Endothelial cell of umbilical vein (primary cell): ENCODE results near the gene MBLAC2. TPM values are rescaled to one million over a fixed set of nuclear protein-coding genes. Genes with fewer than 3 reads are reported as not detected.

Experiments
- BruUV-seq: library from RNA; stranded (reverse); fragments of 400-500 nt; replicated peaks from 2 replicates; lab custom pipeline; 2021; lab: Mats Ljungman, UMichigan
- CTCF ChIA-PET: fragments of 300-600, 350-600 bp; sonication (Branson Sonifier 250); formaldehyde crosslinking; loops from one replicate; lab custom pipeline; 2021; ENCODE audit warnings: antibody characterized with exemption, inconsistent platforms; lab: Charles Lee
- POLR2A ChIA-PET: fragments of 300-600, 350-600 bp; sonication (Branson Sonifier 250); formaldehyde crosslinking; loops from one replicate; lab custom pipeline; 2021; ENCODE audit warnings: antibody characterized with exemption, inconsistent platforms; lab: Charles Lee
- DNase-seq: peaks from one replicate; pipeline ENCODE4 v3.0.0-alpha.2; 2011; ENCODE audit warnings: low read depth, low spot score
- FAIRE-seq: peaks from 2 replicates; lab custom pipeline; 2011; peaks lifted over from hg19 to GRCh38; lab: Jason Lieb, UNC
- H2AFZ ChIP-seq: 2 replicates; pipeline ENCODE4 v1.6.0; 2012; ENCODE audit warnings: low read depth, low read length, control low read depth, inconsistent platforms
- H3K27ac ChIP-seq: 2 replicates; pipeline ENCODE4 v1.5.1; 2011; ENCODE audit warnings: low read depth, mild to moderate bottlenecking, control low read depth, low read length, moderate library complexity; ENCODE audit not compliant: insufficient read depth
- H3K27me3 ChIP-seq, 2 experiments: 2 replicates each; pipeline versions ENCODE4 v1.6.0 to v1.6.1; 2011; ENCODE audit warnings: low read length in 2 of 2, mixed read lengths in 1 of 2; ENCODE audit not compliant: control insufficient read depth in 2 of 2, insufficient read depth in 2 of 2
- H3K36me3 ChIP-seq, 2 experiments: 2 replicates in 1 of 2; 3 replicates in 1 of 2; pipeline ENCODE4 v1.5.1; 2011; ENCODE audit warnings: low read length in 2 of 2, mild to moderate bottlenecking in 1 of 2, moderate library complexity in 1 of 2; ENCODE audit not compliant: control insufficient read depth in 2 of 2, insufficient read depth in 2 of 2; ENCODE audit errors: extremely low read depth in 1 of 2
- H3K4me1 ChIP-seq: 3 replicates; pipeline ENCODE4 v1.5.1; 2011; ENCODE audit warnings: mild to moderate bottlenecking, low read length; ENCODE audit not compliant: control insufficient read depth, insufficient read depth; ENCODE audit errors: extremely low read depth
- H3K4me2 ChIP-seq: 2 replicates; pipeline ENCODE4 v1.6.1; 2011; ENCODE audit warnings: low read length, control low read depth, mixed read lengths; ENCODE audit not compliant: insufficient read depth
- H3K4me3 ChIP-seq, 3 experiments: fragments of 200-600 bp in 1 of 3; sonication (generic), shearing (Covaris generic) in 1 of 3; replicated peaks in 1 of 3; 2 replicates each; pipeline ENCODE4 v1.5.1; 2011 to 2016; ENCODE audit warnings: control low read depth in 3 of 3, low read length in 3 of 3, mild to moderate bottlenecking in 2 of 3, inconsistent platforms in 1 of 3, low read depth in 1 of 3, moderate library complexity in 1 of 3; ENCODE audit not compliant: insufficient read depth in 1 of 3
- H3K79me2 ChIP-seq: 2 replicates; pipeline ENCODE4 v1.6.0; 2012; ENCODE audit warnings: low read length, inconsistent platforms; ENCODE audit not compliant: control insufficient read depth, insufficient read depth
- H3K9ac ChIP-seq: replicated peaks from 2 replicates; pipeline ENCODE3; 2011; ENCODE audit warnings: low read length, control low read depth; ENCODE audit not compliant: insufficient read depth; ENCODE audit errors: extremely low read depth
- H3K9me1 ChIP-seq: replicated peaks from 3 replicates; pipeline ENCODE4 v1.6.0; 2011; ENCODE audit warnings: mild to moderate bottlenecking, low read length; ENCODE audit not compliant: control insufficient read depth, insufficient read depth; ENCODE audit errors: extremely low read depth
- H3K9me3 ChIP-seq: replicated peaks from 2 replicates; pipeline ENCODE4 v1.5.1; 2012; ENCODE audit warnings: low read length, inconsistent platforms; ENCODE audit not compliant: control insufficient read depth, insufficient read depth
- H4K20me1 ChIP-seq: replicated peaks from 2 replicates; pipeline ENCODE3; 2011; ENCODE audit warnings: mild to moderate bottlenecking, low read length; ENCODE audit not compliant: control insufficient read depth, insufficient read depth; ENCODE audit errors: extremely low read depth
- EZH2 ChIP-seq: IDR thresholded peaks from 2 replicates; pipeline ENCODE4 v1.6.1; 2012; ENCODE audit warnings: borderline replicate concordance, low read depth, mild to moderate bottlenecking, moderate library complexity, low read length, inconsistent platforms; ENCODE audit not compliant: severe bottlenecking
- FOS ChIP-seq: IDR thresholded peaks from 2 replicates; pipeline ENCODE4 v1.6.1; 2011; ENCODE audit warnings: mild to moderate bottlenecking, low read length, moderate library complexity, borderline replicate concordance; ENCODE audit not compliant: insufficient read depth
- GATA2 ChIP-seq: IDR thresholded peaks from 2 replicates; pipeline ENCODE4 v1.7.0; 2011; ENCODE audit warnings: low read depth, mild to moderate bottlenecking, moderate library complexity, mixed read lengths, low read length; ENCODE audit not compliant: insufficient read length, insufficient read depth
- JUN ChIP-seq: IDR thresholded peaks from 2 replicates; pipeline ENCODE4 v1.6.1; 2011; ENCODE audit warnings: borderline replicate concordance, low read depth; ENCODE audit not compliant: insufficient read length, insufficient read depth
- MYC ChIP-seq: IDR thresholded peaks from one replicate; pipeline ENCODE4 v1.6.1; 2011; ENCODE audit warnings: mild to moderate bottlenecking, low read depth, low read length
- POLR2A ChIP-seq: IDR thresholded peaks from 2 replicates; pipeline ENCODE4 v1.6.1; 2012; ENCODE audit warnings: low read depth, mild to moderate bottlenecking, control low read depth, low read length
- POLR2AphosphoS5 ChIP-seq: IDR thresholded peaks from 2 replicates; pipeline ENCODE4 v1.6.1; 2012; ENCODE audit warnings: low read depth, mild to moderate bottlenecking, control low read depth, low read length, moderate library complexity; ENCODE audit not compliant: insufficient read depth
- dilution Hi-C: fragments of 300-500 bp; cut with MboI; formaldehyde crosslinking; loops from one replicate; pipeline ENCODE4 v1.15.0; 2019; ENCODE audit warnings: low sequenced_read_pairs; ENCODE audit not compliant: extremely low pct_ligation_motif_present
- intact Hi-C: fragments of 100-400 bp; cut with micrococcal nuclease; formaldehyde crosslinking; loops from one replicate; pipeline ENCODE4 v1.10.0; 2022
- polyA plus RNA-seq, 4 experiments: library from polyadenylated mRNA; depleted of rRNA in 3 of 4; stranded (reverse) in 3 of 4; unstranded in 1 of 4; fragments of >200 nt; gene quantifications; 2 replicates each; pipeline versions ENCODE4 v1.2.1 to v1.2.3, GENCODE V29; 2011 to 2012; ENCODE audit warnings: missing spikeins in 1 of 4
- total RNA-seq: library from RNA; stranded (reverse); gene quantifications from 2 replicates; pipeline ENCODE4 v1.2.3, GENCODE V29; 2021
- TF ChIP-seq, protein P1 (sequence below), 2 donors: IDR thresholded peaks; 1 replicate in 1 of 2; 2 replicates in 1 of 2; pipeline ENCODE4 v1.5.1; 2011; ENCODE audit warnings: low read length in 2 of 2, mild to moderate bottlenecking in 2 of 2, moderate library complexity in 2 of 2, control low read depth in 1 of 2, inconsistent platforms in 1 of 2, low read depth in 1 of 2; ENCODE audit not compliant: insufficient read depth in 1 of 2; ENCODE audit errors: extremely low read depth in 1 of 2
- TF ChIP-seq, protein P2 (sequence below): IDR thresholded peaks from 2 replicates; pipeline ENCODE4 v1.6.1; 2011; ENCODE audit not compliant: insufficient read depth, insufficient read length

Gene MBLAC2
- total and polyA plus RNA-seq, 2 donors (not counting 3 experiments of a cell fraction or from before 2014, with no cell fraction given), result 2.1 to 5.3 TPM

DNA sequence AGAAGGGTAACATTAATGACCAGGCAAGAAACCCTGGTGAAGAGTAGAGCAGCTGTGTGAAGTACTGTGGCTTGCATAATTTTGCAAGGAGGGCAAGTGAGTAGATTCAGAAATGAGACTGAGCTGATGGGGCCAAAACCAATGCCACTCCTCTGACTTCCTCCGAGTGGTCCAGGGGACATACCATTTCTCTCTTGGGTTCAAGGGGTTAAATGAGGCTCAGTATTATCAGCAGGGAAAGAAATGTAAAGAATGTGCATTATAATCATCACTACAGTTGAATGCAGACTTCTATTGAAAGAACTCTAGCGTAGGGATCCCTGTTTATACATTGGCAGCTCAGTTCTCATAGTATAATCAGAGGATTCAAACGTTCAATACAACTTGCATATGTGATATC lies 10.0 kb upstream of the MBLAC2 start:
- Histone ChIP-seq H3K79me2 (peaks cover 18% of the 10 kb centered on the region), H3K9me1 (no peaks in the 10 kb centered on the region), H3K9me3 (no peaks in the 10 kb centered on the region), H2AFZ (no peak overlapping the region), H4K20me1 (no peaks in the 10 kb centered on the region), H3K9ac (no peak overlapping the region), H3K4me3 (no peak overlapping the region), H3K4me2 (no peak overlapping the region), H3K27ac (no peak overlapping the region), H3K36me3 (no peaks in the 10 kb centered on the region), H3K4me1 (peaks cover 2% of the 10 kb centered on the region), H3K27me3 (no peaks in the 10 kb centered on the region)
- POLR2A ChIA-PET, result no interaction called here
- CTCF ChIA-PET, result interaction anchor here (0.9 kb wide), 1 partner anchor 13 kb away, joined by 4 read pairs; no protein-coding TSS in a partner anchor
- intact Hi-C loops (no loop called here), dilution Hi-C loops (no loop called here)
- FAIRE-seq, result no peak
- TF ChIP-seq POLR2AphosphoS5, result no peak
- TF ChIP-seq MYC, result no peak
- no peak for TF ChIP-seq FOS
- TF ChIP-seq, protein P1, sequence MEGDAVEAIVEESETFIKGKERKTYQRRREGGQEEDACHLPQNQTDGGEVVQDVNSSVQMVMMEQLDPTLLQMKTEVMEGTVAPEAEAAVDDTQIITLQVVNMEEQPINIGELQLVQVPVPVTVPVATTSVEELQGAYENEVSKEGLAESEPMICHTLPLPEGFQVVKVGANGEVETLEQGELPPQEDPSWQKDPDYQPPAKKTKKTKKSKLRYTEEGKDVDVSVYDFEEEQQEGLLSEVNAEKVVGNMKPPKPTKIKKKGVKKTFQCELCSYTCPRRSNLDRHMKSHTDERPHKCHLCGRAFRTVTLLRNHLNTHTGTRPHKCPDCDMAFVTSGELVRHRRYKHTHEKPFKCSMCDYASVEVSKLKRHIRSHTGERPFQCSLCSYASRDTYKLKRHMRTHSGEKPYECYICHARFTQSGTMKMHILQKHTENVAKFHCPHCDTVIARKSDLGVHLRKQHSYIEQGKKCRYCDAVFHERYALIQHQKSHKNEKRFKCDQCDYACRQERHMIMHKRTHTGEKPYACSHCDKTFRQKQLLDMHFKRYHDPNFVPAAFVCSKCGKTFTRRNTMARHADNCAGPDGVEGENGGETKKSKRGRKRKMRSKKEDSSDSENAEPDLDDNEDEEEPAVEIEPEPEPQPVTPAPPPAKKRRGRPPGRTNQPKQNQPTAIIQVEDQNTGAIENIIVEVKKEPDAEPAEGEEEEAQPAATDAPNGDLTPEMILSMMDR (IDR thresholded peaks at IDR 0.05; ENCODE audit: extremely low read depth in 1 of 2, insufficient read depth in 1 of 2, low read depth in 1 of 2, low read length in 2 of 2), result no peak
- TF ChIP-seq EZH2, result no peak
- TF ChIP-seq POLR2A, result no peak
- TF ChIP-seq, protein P2, sequence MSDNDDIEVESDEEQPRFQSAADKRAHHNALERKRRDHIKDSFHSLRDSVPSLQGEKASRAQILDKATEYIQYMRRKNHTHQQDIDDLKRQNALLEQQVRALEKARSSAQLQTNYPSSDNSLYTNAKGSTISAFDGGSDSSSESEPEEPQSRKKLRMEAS, result no peak
- no peak for TF ChIP-seq GATA2
- no peak for TF ChIP-seq JUN
- no TSS peak for BruUV-seq
- no peak for DNase-seq
